IPS DF 4.7 (cell line): ENCODE measurements around the gene KYAT1.
"Not testable (repeated sequence)": the region's sequence is repeated elsewhere in the genome, so short reads cannot be mapped to it uniquely, and the experiment has no call there.

ENCODE experiments used
- DNase-seq: peaks from one replicate; pipeline ENCODE4 v3.0.0-alpha.2; 2013; ENCODE audit warnings: low spot score; ENCODE audit errors: extremely low read depth

The KYAT1 gene

GRCh38 chr9:128819716-128820664 is 61.8 kb downstream of the KYAT1 start:
- DNase-seq: no peak

DNA sequence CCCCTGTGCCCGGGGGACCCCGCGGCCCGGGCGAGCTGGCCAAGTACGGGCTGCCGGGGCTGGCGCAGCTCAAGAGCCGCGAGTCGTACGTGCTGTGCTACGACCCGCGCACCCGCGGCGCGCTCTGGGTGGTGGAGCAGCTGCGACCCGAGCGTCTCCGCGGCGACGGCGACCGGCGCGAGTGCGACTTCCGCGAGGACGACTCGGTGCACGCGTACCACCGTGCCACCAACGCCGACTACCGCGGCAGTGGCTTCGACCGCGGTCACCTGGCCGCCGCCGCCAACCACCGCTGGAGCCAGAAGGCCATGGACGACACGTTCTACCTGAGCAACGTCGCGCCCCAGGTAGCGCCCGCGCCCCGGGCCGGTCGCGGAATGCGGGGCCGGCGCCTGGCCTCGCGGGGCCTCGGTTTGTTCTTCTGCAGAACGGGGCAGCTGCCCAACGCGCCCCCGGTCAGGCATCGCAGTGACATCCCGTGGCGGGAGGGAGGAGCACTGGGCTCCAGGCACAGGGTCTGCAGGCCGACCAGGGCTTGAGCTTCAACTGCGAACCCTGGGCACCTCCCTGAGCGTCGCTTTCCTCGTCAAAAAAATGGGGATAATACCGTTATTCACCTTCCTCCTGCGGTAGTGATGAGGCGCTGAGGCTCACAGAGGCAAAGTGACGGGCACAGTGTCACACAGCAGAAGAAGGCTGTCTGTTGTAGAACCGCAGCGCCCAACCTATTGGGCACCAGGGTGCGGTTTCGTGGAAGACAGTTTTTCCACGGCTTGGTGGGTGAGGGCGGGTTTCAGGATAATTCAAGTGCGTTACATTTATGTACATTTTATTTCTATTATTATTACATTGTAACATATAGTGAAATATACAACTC is 62.7 kb downstream of the KYAT1 start:
- DNase-seq: no peak

DNA sequence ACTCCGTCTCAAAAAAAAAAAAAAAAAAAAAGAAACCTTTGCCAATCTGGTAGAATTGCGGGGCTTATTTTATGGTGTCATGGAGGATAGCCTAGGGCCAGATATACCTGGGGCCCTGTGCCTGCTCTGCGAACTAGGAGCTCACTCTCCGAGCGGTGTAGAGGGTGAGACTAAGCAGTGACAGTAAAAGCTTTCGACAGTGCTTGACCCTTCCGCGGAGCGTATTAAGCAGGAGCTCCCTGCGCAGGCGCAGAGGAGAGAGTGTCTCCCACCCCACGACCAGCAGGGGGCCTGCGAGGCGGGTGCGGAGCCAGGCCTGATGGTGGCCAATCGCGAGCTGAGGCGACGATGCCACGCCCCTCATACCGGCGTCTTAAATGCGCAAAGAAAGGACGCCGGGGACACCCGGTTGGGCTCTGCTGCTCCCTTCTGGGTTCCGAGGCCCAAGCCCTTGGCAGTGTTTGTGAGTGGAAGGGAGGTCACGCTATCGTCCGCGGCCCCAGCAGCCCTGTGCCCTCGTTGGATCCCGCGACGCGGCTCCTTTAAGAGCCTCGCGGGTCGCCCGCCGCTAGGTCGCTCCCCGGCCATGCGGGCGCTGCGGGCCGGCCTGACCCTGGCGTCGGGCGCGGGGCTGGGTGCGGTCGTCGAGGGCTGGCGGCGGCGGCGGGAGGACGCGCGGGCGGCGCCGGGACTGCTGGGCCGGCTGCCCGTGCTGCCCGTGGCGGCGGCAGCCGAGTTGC is 63.5 kb downstream of the KYAT1 start, which contains the start of gene ENDOG:
ENDOG (plus strand) TSS at position 402 of the 740 bp plus-strand sequence; CDS start at position 587, 185 bp downstream.
- peak; percentile 71 for DNase-seq

DNA sequence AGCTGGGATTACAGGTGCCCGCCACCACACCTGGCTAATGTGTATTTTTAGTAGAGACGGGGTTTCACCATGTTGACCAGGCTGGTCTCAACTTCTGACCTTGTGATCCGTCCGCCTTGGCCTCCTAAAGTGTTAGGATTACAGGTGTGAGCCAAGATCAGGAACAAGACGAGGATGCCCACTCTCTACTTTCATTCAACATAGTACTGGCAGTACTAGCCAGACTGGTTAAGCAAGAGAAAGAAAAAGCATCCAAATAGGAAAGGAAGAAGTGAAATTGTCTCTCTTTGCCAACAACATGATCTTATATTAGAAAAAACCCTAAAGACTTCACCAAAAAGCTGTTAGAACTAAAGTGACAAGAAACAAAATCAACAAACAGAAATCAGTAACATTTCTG is 70.9 kb downstream of the KYAT1 start:
- no peak for DNase-seq

DNA sequence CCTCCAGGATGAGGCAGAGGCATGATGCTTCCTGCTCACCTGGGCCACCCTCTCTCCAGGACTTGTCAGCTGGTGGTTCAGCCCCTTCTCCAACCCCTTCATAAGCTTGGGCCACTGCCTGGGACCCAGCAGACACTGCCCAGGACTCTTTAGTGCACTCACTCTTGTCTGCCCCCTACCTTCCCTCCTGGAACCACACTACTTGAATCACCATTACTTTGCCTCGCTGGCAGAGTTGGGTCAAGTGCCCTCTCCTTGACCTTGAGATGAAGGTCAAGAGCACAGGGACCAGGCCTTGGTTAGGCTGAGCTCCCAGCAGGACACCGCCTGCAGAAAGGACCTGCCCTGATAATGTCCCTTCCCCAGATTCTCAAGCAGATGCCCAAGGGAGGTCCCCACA is 71.9 kb downstream of the KYAT1 start:
- no peak for DNase-seq

GRCh38 chr9:128809036-128809599 is 72.6 kb downstream of the KYAT1 start:
- DNase-seq: no peak

- no peak for DNase-seq
Observed at GRCh38 chr9:128808543-128808942, 73.2 kb downstream of the KYAT1 start.

- DNase-seq: no peak
Observed at GRCh38 chr9:128807827-128808226, 73.9 kb downstream of the KYAT1 start.

- no peak for DNase-seq
Observed at GRCh38 chr9:128805661-128806060, 76.1 kb downstream of the KYAT1 start.

DNA sequence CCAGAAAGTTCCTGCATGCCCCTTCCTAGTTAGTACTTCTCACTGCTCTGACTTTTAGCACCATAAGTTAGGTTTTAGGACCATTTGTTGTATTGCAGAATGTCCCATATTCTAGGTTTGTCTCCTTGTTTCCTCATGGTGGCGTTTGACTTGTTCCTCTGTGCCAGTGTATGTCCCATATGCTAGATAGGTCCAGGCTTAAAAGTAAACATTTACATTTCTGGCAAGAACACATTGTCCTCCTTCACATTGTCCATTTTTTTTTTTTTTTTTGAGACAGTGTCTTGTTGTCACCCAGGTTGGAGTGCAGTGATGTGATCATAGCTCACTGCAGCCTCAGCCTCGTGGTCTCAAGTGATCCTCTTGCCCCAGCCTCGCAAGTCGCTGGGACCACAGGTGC is 79.3 kb downstream of the KYAT1 start:
- DNase-seq: no peak

DNA sequence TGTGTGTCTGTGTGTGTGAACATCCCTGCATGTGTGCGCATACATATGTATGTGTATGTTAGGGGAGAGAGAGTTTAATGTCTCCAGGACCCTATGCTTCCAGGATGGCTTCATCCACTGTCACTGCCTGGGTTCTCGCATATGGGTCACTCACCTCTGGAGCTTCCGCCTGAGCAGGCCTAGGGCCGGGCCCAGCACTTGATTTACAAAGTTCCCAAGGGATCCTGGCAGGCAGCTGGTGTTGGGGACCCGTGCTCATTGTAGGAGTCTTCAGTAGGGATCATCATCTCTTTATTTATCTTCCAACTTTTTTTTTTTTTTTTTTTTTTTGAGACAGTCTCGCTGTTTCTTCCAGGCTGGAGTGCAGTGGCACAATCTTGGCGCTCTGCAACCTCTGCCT is 81.7 kb downstream of the KYAT1 start:
- no peak for DNase-seq

DNA sequence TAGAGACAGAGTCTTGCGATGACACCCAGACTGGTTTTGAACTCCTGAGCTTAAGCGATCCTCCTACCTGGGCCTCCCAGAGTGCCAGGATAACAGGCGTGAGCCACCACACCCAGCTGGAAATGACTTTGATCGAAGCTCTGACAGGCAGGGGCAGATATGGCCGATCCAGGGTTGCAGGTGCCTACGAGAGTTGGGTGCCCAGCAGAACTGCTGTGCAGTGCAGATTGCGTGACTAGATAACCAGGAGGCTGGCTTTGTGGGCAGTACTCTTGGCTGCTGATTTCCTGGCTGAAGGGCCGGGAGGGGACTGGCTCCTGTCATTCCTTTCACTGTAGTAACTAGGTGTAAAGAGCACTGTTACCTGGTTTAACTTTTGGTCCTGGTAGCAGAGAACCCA is 82.9 kb downstream of the KYAT1 start:
- no peak for DNase-seq

GRCh38 chr9:128794961-128795360 is 86.8 kb downstream of the KYAT1 start:
- not testable (repeated sequence) for DNase-seq

DNA sequence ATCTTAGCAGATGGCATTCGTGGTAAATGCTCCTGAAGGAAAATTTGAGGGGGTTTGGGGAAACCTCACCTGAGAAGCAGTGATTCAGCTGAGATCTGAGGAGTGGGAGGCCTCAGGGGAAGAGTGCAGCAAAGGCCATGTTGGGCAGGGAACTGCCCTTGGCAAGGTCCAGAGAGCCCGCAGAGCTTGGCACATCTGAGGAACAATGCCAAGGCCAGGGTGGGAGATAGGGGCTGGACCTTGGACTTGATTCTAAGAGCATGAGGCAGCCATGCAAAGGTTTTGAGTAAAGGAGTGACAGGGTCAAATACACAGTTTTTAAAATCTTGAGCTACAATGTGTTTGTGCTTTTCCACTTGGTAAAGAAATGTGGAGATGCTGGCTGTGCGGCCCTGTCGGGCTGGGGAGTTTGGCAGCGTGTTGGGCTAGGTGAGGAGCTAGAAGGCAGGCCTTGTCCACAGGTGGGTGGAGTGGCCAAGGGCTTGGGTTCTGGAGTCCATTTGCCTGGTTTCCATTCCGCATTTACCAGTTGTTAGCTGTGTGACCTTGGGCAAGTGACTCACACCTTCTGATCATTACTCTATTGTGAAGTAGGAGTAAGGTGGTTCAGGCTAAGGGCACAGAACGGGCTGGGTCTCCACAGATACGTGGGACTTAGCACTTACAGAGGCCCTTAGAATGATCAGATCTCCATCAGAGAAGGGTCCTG is 88.6 kb downstream of the KYAT1 start:
- DNase-seq: no peak

- DNase-seq: no peak
Observed at GRCh38 chr9:128792134-128792533, 89.6 kb downstream of the KYAT1 start.

DNA sequence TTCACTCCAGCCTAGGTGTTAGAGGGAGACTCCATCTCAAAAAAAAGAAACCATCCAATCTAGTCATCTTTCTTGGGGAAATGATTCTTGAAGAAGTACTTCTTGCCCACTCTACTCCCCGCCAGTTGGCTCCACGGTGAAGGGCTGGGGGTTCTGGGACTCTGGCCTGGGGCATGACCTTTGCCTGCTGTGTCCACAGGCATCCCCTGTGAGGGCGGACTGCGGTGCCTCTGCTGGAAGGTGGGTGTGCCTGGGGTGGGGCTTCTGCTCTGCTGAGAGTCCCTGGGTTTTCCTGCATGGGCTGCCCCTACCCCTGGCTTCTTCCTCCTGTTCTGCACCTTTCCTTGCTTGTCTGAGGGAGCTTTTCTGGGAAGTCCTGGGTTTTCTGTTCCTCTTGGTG is 91.2 kb downstream of the KYAT1 start:
- DNase-seq: no peak

- no peak for DNase-seq
Observed at GRCh38 chr9:128788445-128788844, 93.3 kb downstream of the KYAT1 start.

GRCh38 chr9:128787659-128788058 is 94.1 kb downstream of the KYAT1 start:
- DNase-seq: no peak

DNA sequence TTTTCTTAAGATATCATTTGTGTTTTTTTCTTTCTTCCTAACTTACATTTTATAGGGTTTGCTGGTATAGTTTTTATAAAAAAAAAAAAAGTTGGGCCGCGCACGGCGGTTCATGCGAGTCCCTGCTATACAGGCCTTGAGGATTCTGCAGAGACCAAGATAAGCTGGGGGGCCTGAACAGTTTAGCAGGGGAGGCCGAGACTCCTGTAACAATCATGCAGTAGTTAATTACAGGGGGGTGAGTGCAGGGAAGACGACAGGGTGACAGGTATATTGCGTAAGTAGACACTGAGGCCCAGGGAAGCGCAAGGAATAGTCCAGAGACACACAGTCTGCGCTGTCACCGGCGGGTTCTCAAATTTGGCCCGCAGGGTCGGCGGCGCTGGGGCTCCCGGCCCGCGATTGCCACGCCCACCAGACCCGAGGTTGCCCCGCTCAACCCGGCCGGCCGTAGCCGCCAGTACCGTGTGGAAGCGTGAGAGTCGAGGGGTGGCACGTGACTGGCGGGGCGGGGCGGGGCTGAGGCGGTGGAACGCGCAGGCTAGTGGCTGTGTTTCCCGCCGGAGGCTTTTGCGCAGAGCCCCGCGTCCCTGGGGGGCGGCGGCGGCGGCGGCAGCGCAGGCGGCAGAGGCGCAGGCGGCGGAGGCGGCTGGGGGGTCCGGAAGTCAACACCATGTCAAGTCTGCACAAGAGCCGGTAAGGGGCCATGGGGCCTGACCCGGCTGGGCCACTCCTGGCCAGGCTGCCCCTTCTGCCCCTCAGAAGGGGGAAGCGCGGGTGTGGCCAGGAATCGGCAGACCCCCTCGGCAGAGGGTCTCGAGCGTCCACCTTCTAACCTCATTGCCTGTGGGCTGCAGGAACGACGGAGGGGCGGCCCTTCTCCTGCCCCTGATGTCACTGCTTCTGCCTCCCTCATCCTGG is 94.8 kb downstream of the KYAT1 start, which contains the start of gene TBC1D13:
TBC1D13 (plus strand) TSS at position 573 of the 921 bp plus-strand sequence; CDS start at position 674, 101 bp downstream.
- DNase-seq: peak; percentile 9
